ENCODE measurements around the gene TMEM161A. TPM values are rescaled to one million over a fixed set of nuclear protein-coding genes. Genes with fewer than 3 reads are reported as not detected.
"Not testable (repeated sequence)": the region's sequence is repeated elsewhere in the genome, so short reads cannot be mapped to it uniquely, and the experiment has no call there.

The TMEM161A gene
- total RNA-seq: 19.4 and 24.0 TPM in 2 replicates

GRCh38 chr19:19138109-19138981 lies at the start of gene TMEM161A:
TMEM161A (minus strand) TSS chr19:19138478; CDS start chr19:19138428, 50 bp downstream.
- intact Hi-C loops (cut with micrococcal nuclease): loop anchor here (1.0 to 5.0 kb wide), 3 partner anchors 74 to 221 kb away; partner anchors contain the start of genes COPE, DDX49, MAU2 and SUGP1

GRCh38 chr19:19186742-19187141 lies 48.5 kb upstream of the TMEM161A start:
- intact Hi-C loops (cut with micrococcal nuclease): no loop called here

- intact Hi-C loops (cut with micrococcal nuclease): no loop called here
These were observed 47.8 kb upstream of the TMEM161A start for GRCh38 chr19:19185853-19186740.

- intact Hi-C loops (cut with micrococcal nuclease): no loop called here
These were observed 43.3 kb upstream of the TMEM161A start for GRCh38 chr19:19181488-19181998.

- intact Hi-C loops (cut with micrococcal nuclease): no loop called here
These were observed 41.5 kb upstream of the TMEM161A start for GRCh38 chr19:19179548-19180441.

- intact Hi-C loops (cut with micrococcal nuclease): no loop called here
These were observed 38.7 kb upstream of the TMEM161A start for GRCh38 chr19:19176950-19177349.

GRCh38 chr19:19173243-19173642 lies 35.0 kb upstream of the TMEM161A start:
- intact Hi-C loops (cut with micrococcal nuclease): not testable (repeated sequence)

- intact Hi-C loops (cut with micrococcal nuclease): no loop called here
These were observed 33.7 kb upstream of the TMEM161A start for GRCh38 chr19:19171821-19172532.

GRCh38 chr19:19170873-19171672 lies 32.8 kb upstream of the TMEM161A start:
- intact Hi-C loops (cut with micrococcal nuclease): no loop called here

- intact Hi-C loops (cut with micrococcal nuclease): no loop called here
These were observed 32.0 kb upstream of the TMEM161A start, which contains the start of gene MEF2B for GRCh38 chr19:19170053-19170872. MEF2B (minus strand) TSS chr19:19170263; CDS start chr19:19150735, 19,528 bp downstream.

GRCh38 chr19:19169236-19170052 lies 31.2 kb upstream of the TMEM161A start:
- intact Hi-C loops (cut with micrococcal nuclease): no loop called here

GRCh38 chr19:19167612-19168011 lies 29.3 kb upstream of the TMEM161A start:
- intact Hi-C loops (cut with micrococcal nuclease): no loop called here

GRCh38 chr19:19165396-19165795 lies 27.1 kb upstream of the TMEM161A start:
- intact Hi-C loops (cut with micrococcal nuclease): no loop called here

- intact Hi-C loops (cut with micrococcal nuclease): no loop called here
These were observed 24.2 kb upstream of the TMEM161A start for GRCh38 chr19:19162495-19162894.

- intact Hi-C loops (cut with micrococcal nuclease): no loop called here
These were observed 22.3 kb upstream of the TMEM161A start for GRCh38 chr19:19160461-19161035.

- intact Hi-C loops (cut with micrococcal nuclease): no loop called here
These were observed 21.3 kb upstream of the TMEM161A start for GRCh38 chr19:19159534-19159933.

GRCh38 chr19:19157808-19158207 lies 19.5 kb upstream of the TMEM161A start:
- intact Hi-C loops (cut with micrococcal nuclease): no loop called here

Data from T-helper 2 cell treated with Interferon-gamma antibody and Interleukin-4, amounts not matched to agents 100 ng/mL and 5 ng/mL, for 36 hours (primary cell).